ENCODE results near the gene DOCK3. TPM values are rescaled to one million over a fixed set of nuclear protein-coding genes. Genes with fewer than 3 reads are reported as not detected.

Gene DOCK3
- total RNA-seq, 3 donors from 2014 or later = 0.17 to 6.1 (median 0.20) TPM

GRCh38 chr3:51381333-51381705, 706.6 kb downstream of the DOCK3 start:
- TF ChIP-seq CTCF (IDR thresholded peaks at IDR 0.05) = no peak
- no peak for DNase-seq
- ATAC-seq = no peak
- Histone ChIP-seq H3K9me3 (no peaks in the 10 kb centered on the region), H3K4me3 (no peak overlapping the region), H3K4me1 (ENCODE audit: low read depth) (peaks cover 9% of the 10 kb centered on the region), H3K36me3 (ENCODE audit: low read depth) (no peaks in the 10 kb centered on the region)
- intact Hi-C loops (cut with DNase I, micrococcal nuclease) = loop anchor here in 1 of 2 donors (5.0 kb wide), 1 partner anchor 764 kb away; the partner anchor contains the start of gene MAPKAPK3

- no peak for ATAC-seq
- DNase-seq = no peak
- H3K4me3 ChIP-seq = no peak overlapping the region
- no peaks in the 10 kb centered on the region for H3K36me3 ChIP-seq (ENCODE audit: low read depth)
- no peaks in the 10 kb centered on the region for H3K9me3 ChIP-seq
- intact Hi-C loops (cut with DNase I, micrococcal nuclease) = loop anchor here in 1 of 2 donors (5.0 kb wide), 1 partner anchor 765 kb away; the partner anchor contains the start of gene MAPKAPK3
- H3K4me1 ChIP-seq (ENCODE audit: low read depth) = peaks cover 17% of the 10 kb centered on the region
- TF ChIP-seq CTCF (IDR thresholded peaks at IDR 0.05) = no peak
Measured at GRCh38 chr3:51382076-51382745, 707.5 kb downstream of the DOCK3 start.

GRCh38 chr3:51382947-51383578, 708.3 kb downstream of the DOCK3 start:
- no peaks in the 10 kb centered on the region for H3K36me3 ChIP-seq (ENCODE audit: low read depth)
- no peak for ATAC-seq
- H3K4me3 ChIP-seq = no peak overlapping the region
- no peaks in the 10 kb centered on the region for H3K9me3 ChIP-seq
- intact Hi-C loops (cut with DNase I, micrococcal nuclease) = loop anchor here in 1 of 2 donors (5.0 kb wide), 1 partner anchor 766 kb away; the partner anchor contains the start of gene MAPKAPK3
- no peak for TF ChIP-seq CTCF (IDR thresholded peaks at IDR 0.05)
- H3K4me1 ChIP-seq (ENCODE audit: low read depth) = peaks cover 26% of the 10 kb centered on the region
- no peak for DNase-seq

GRCh38 chr3:51384055-51384725, 709.5 kb downstream of the DOCK3 start:
- Histone ChIP-seq H3K4me3 (peak overlapping the region; percentile 47), H3K36me3 (ENCODE audit: low read depth) (no peaks in the 10 kb centered on the region), H3K4me1 (ENCODE audit: low read depth) (peaks cover 34% of the 10 kb centered on the region), H3K9me3 (no peaks in the 10 kb centered on the region)
- no peak for TF ChIP-seq CTCF (IDR thresholded peaks at IDR 0.05)
- ATAC-seq (peak; percentile 33), DNase-seq (peak in 2 of 3 donors; percentile 19 to 78)
- intact Hi-C loops (cut with DNase I, micrococcal nuclease) = loop anchor here in 1 of 2 donors (5.0 kb wide), 1 partner anchor 767 kb away; the partner anchor contains the start of gene MAPKAPK3

- no peaks in the 10 kb centered on the region for H3K36me3 ChIP-seq (ENCODE audit: low read depth)
- ATAC-seq (peak; percentile 94), DNase-seq (peak; percentile 97 to 99 (median 98))
- intact Hi-C loops (cut with DNase I, micrococcal nuclease) = loop anchor here (5.0 kb wide), 2 partner anchors 768 to 773 kb away; partner anchors contain the start of genes CISH (in 1 of the 2) and MAPKAPK3 (in 1 of the 2)
- H3K4me3 ChIP-seq = peak within 1 kb of the TSS; percentile 47
- H3K4me1 ChIP-seq (ENCODE audit: low read depth) = peaks cover 34% of the 10 kb centered on the region
- H3K9me3 ChIP-seq = no peaks in the 10 kb centered on the region
- TF ChIP-seq CTCF (IDR thresholded peaks at IDR 0.05) = peak; percentile 12
Measured at GRCh38 chr3:51384726-51385473, 710.2 kb downstream of the DOCK3 start, which contains the start of gene MANF. Gene MANF (plus strand): TSS chr3:51385291. CDS start chr3:51385343, 52 bp downstream.

Data from mucosa of descending colon (tissue), 3 donors.